Measurements from ENCODE around the gene PDE6D. TPM values are rescaled to one million over a fixed set of nuclear protein-coding genes. Genes with fewer than 3 reads are reported as not detected.
A peak's percentile ranks its signal among the peaks of the same experiment; 100 is the strongest.

PDE6D gene
- 10 to 100 TPM; 25.6 to 27.1 TPM for total RNA-seq

- H3K4me1 Mint-ChIP-seq (ENCODE audit: low read depth), result peaks cover 47% of the 10 kb centered on the region
- H3K9me3 Mint-ChIP-seq, result no peaks in the 10 kb centered on the region
- H3K4me3 Mint-ChIP-seq, result peak within 1 kb of the TSS; percentile 92
- peak within 1 kb of the TSS; percentile 96 for H3K27ac Mint-ChIP-seq
- no peaks in the 10 kb centered on the region for H3K36me3 Mint-ChIP-seq (ENCODE audit: low read depth)
- H3K27me3 Mint-ChIP-seq (ENCODE audit: low read depth), result no peaks in the 10 kb centered on the region
- CTCF ChIA-PET, result interaction anchor here (1.1 kb wide), 1 partner anchor 104 kb away, joined by 3 read pairs; no protein-coding TSS in a partner anchor
- DNase-seq, result peak; percentile 98
- intact Hi-C loops (cut with micrococcal nuclease), result loop anchor here (1.0 to 10.0 kb wide), 11 partner anchors 16 to 914 kb away; partner anchors contain the start of genes DIS3L2, EIF4E2, GIGYF2 and NCL
Observed at GRCh38 chr2:231780909-231781797, at the start of gene PDE6D. PDE6D (minus strand) TSS chr2:231781282; CDS start chr2:231781114, 168 bp downstream.

GRCh38 chr2:231821908-231822307 lies 40.8 kb upstream of the PDE6D start:
- CTCF ChIA-PET, result no interaction called here
- DNase-seq, result no peak

GRCh38 chr2:231820786-231821303 lies 39.8 kb upstream of the PDE6D start:
- Mint-ChIP-seq H3K36me3 (ENCODE audit: low read depth) (no peaks in the 10 kb centered on the region), H3K4me3 (no peak overlapping the region), H3K4me1 (ENCODE audit: low read depth) (no peaks in the 10 kb centered on the region), H3K9me3 (no peaks in the 10 kb centered on the region), H3K27ac (no peak overlapping the region), H3K27me3 (ENCODE audit: low read depth) (peaks cover 4% of the 10 kb centered on the region)
- intact Hi-C loops (cut with micrococcal nuclease), result no loop called here
- DNase-seq, result no peak
- CTCF ChIA-PET, result no interaction called here

More at GRCh38 chr2:231821908-231822307, 40.8 kb upstream of the PDE6D start:
- no peaks in the 10 kb centered on the region for H3K4me1 Mint-ChIP-seq (ENCODE audit: low read depth)
- no peak overlapping the region for H3K4me3 Mint-ChIP-seq
- no peaks in the 10 kb centered on the region for H3K9me3 Mint-ChIP-seq
- H3K27ac Mint-ChIP-seq, result no peak overlapping the region
- peaks cover 4% of the 10 kb centered on the region for H3K27me3 Mint-ChIP-seq (ENCODE audit: low read depth)
- intact Hi-C loops (cut with micrococcal nuclease), result no loop called here
- no peaks in the 10 kb centered on the region for H3K36me3 Mint-ChIP-seq (ENCODE audit: low read depth)

- no peak for DNase-seq
- CTCF ChIA-PET, result no interaction called here
- Mint-ChIP-seq H3K9me3 (no peaks in the 10 kb centered on the region), H3K27ac (no peak overlapping the region), H3K4me1 (ENCODE audit: low read depth) (no peaks in the 10 kb centered on the region), H3K36me3 (ENCODE audit: low read depth) (peaks cover 5% of the 10 kb centered on the region), H3K4me3 (no peak overlapping the region), H3K27me3 (ENCODE audit: low read depth) (peaks cover 4% of the 10 kb centered on the region)
- intact Hi-C loops (cut with micrococcal nuclease), result no loop called here
Observed at GRCh38 chr2:231819447-231820042, 38.5 kb upstream of the PDE6D start.

- Mint-ChIP-seq H3K4me3 (no peak overlapping the region), H3K36me3 (ENCODE audit: low read depth) (peaks cover 15% of the 10 kb centered on the region), H3K27me3 (ENCODE audit: low read depth) (no peaks in the 10 kb centered on the region), H3K4me1 (ENCODE audit: low read depth) (no peaks in the 10 kb centered on the region), H3K27ac (no peak overlapping the region), H3K9me3 (no peaks in the 10 kb centered on the region)
- no peak for DNase-seq
- CTCF ChIA-PET, result interaction anchor here (2.5 kb wide), 1 partner anchor 16 kb away, joined by 16 read pairs; no protein-coding TSS in a partner anchor
- intact Hi-C loops (cut with micrococcal nuclease), result no loop called here
Observed at GRCh38 chr2:231816327-231817026, 35.4 kb upstream of the PDE6D start.

- H3K4me3 Mint-ChIP-seq, result no peak overlapping the region
- peaks cover 26% of the 10 kb centered on the region for H3K36me3 Mint-ChIP-seq (ENCODE audit: low read depth)
- H3K4me1 Mint-ChIP-seq (ENCODE audit: low read depth), result no peaks in the 10 kb centered on the region
- intact Hi-C loops (cut with micrococcal nuclease), result no loop called here
- no peak overlapping the region for H3K27ac Mint-ChIP-seq
- CTCF ChIA-PET, result interaction anchor here (0.7 to 1.6 kb wide), 4 partner anchors 11 to 177 kb away, joined by 3 to 4 read pairs (median 3); no protein-coding TSS in a partner anchor
- no peaks in the 10 kb centered on the region for H3K27me3 Mint-ChIP-seq (ENCODE audit: low read depth)
- H3K9me3 Mint-ChIP-seq, result no peaks in the 10 kb centered on the region
- DNase-seq, result no peak
Observed at GRCh38 chr2:231810905-231811304, 29.8 kb upstream of the PDE6D start.

- intact Hi-C loops (cut with micrococcal nuclease), result no loop called here
- Mint-ChIP-seq H3K4me3 (no peak overlapping the region), H3K27ac (no peak overlapping the region), H3K4me1 (ENCODE audit: low read depth) (peaks cover 5% of the 10 kb centered on the region), H3K9me3 (no peaks in the 10 kb centered on the region), H3K27me3 (ENCODE audit: low read depth) (no peaks in the 10 kb centered on the region), H3K36me3 (ENCODE audit: low read depth) (peaks cover 23% of the 10 kb centered on the region)
- no peak for DNase-seq
- CTCF ChIA-PET, result interaction anchor here (1.2 kb wide), 2 partner anchors 10 to 470 kb away, joined by 3 read pairs; no protein-coding TSS in a partner anchor
Observed at GRCh38 chr2:231807020-231807419, 25.9 kb upstream of the PDE6D start.

GRCh38 chr2:231803501-231804138 lies 22.5 kb upstream of the PDE6D start:
- Mint-ChIP-seq H3K36me3 (ENCODE audit: low read depth) (peaks cover 20% of the 10 kb centered on the region), H3K27ac (no peak overlapping the region)

GRCh38 chr2:231800493-231801091 lies 19.5 kb upstream of the PDE6D start:
- H3K9me3 Mint-ChIP-seq, result no peaks in the 10 kb centered on the region
- intact Hi-C loops (cut with micrococcal nuclease), result no loop called here
- CTCF ChIA-PET, result interaction anchor here (0.6 to 3.1 kb wide), 8 partner anchors 8 to 76 kb away, joined by 3 to 16 read pairs (median 4); no protein-coding TSS in a partner anchor
- H3K4me1 Mint-ChIP-seq (ENCODE audit: low read depth), result peaks cover 5% of the 10 kb centered on the region
- DNase-seq, result peak; percentile 71
- no peak overlapping the region for H3K27ac Mint-ChIP-seq
- no peaks in the 10 kb centered on the region for H3K27me3 Mint-ChIP-seq (ENCODE audit: low read depth)
- peaks cover 25% of the 10 kb centered on the region for H3K36me3 Mint-ChIP-seq (ENCODE audit: low read depth)
- H3K4me3 Mint-ChIP-seq, result no peak overlapping the region

More at GRCh38 chr2:231803501-231804138, 22.5 kb upstream of the PDE6D start:
- Mint-ChIP-seq H3K27me3 (ENCODE audit: low read depth) (no peaks in the 10 kb centered on the region), H3K4me3 (no peak overlapping the region), H3K4me1 (ENCODE audit: low read depth) (peaks cover 5% of the 10 kb centered on the region), H3K9me3 (no peaks in the 10 kb centered on the region)
- no peak for DNase-seq
- CTCF ChIA-PET, result interaction anchor here (0.6 to 1.0 kb wide), 3 partner anchors 10 to 407 kb away, joined by 3 to 4 read pairs (median 3); no protein-coding TSS in a partner anchor
- intact Hi-C loops (cut with micrococcal nuclease), result no loop called here

GRCh38 chr2:231795525-231796327 lies 14.6 kb upstream of the PDE6D start:
- no peak overlapping the region for H3K4me3 Mint-ChIP-seq
- H3K27me3 Mint-ChIP-seq (ENCODE audit: low read depth), result no peaks in the 10 kb centered on the region
- H3K9me3 Mint-ChIP-seq, result no peaks in the 10 kb centered on the region
- H3K36me3 Mint-ChIP-seq (ENCODE audit: low read depth), result peaks cover 31% of the 10 kb centered on the region
- CTCF ChIA-PET, result interaction anchor here (0.9 to 1.2 kb wide), 2 partner anchors 82 to 131 kb away, joined by 3 to 4 read pairs; partner anchors contain the start of gene NPPC
- no peak overlapping the region for H3K27ac Mint-ChIP-seq
- intact Hi-C loops (cut with micrococcal nuclease), result no loop called here
- no peak for DNase-seq
- peaks cover 5% of the 10 kb centered on the region for H3K4me1 Mint-ChIP-seq (ENCODE audit: low read depth)

Measured in activated naive CD4-positive, alpha-beta T cell treated with anti-CD3 and anti-CD28 coated beads for 36 hours (primary cell).